ENCODE results near the gene OR2M2. TPM values are rescaled to one million over a fixed set of nuclear protein-coding genes. Genes with fewer than 3 reads are reported as not detected.

The OR2M2 gene
- total RNA-seq = not detected in 3 replicates

- Mint-ChIP-seq H3K27me3 (ENCODE audit: low read depth) (no peaks in the 10 kb centered on the region), H3K36me3 (no peaks in the 10 kb centered on the region), H3K4me3 (no peak within 1 kb of the TSS), H3K27ac (no peak within 1 kb of the TSS), H3K4me1 (no peaks in the 10 kb centered on the region), H3K9me3 (peaks cover 40% of the 10 kb centered on the region)
- no peak for DNase-seq (ENCODE audit: low spot score in 2 of 2, unreplicated experiment in 2 of 2)
- TF ChIP-seq, protein P1, sequence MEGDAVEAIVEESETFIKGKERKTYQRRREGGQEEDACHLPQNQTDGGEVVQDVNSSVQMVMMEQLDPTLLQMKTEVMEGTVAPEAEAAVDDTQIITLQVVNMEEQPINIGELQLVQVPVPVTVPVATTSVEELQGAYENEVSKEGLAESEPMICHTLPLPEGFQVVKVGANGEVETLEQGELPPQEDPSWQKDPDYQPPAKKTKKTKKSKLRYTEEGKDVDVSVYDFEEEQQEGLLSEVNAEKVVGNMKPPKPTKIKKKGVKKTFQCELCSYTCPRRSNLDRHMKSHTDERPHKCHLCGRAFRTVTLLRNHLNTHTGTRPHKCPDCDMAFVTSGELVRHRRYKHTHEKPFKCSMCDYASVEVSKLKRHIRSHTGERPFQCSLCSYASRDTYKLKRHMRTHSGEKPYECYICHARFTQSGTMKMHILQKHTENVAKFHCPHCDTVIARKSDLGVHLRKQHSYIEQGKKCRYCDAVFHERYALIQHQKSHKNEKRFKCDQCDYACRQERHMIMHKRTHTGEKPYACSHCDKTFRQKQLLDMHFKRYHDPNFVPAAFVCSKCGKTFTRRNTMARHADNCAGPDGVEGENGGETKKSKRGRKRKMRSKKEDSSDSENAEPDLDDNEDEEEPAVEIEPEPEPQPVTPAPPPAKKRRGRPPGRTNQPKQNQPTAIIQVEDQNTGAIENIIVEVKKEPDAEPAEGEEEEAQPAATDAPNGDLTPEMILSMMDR (IDR thresholded peaks at IDR 0.05; ENCODE audit: unreplicated experiment) = no peak
These were observed at the start of gene OR2M2 for GRCh38 chr1:248174521-248174920. Gene OR2M2 (plus strand): TSS chr1:248174821. CDS start chr1:248179986, 5,165 bp downstream.

GRCh38 chr1:248127653-248128052 lies 47.0 kb upstream of the OR2M2 start:
- TF ChIP-seq, protein P1 (IDR thresholded peaks at IDR 0.05; ENCODE audit: unreplicated experiment) = no peak
- Mint-ChIP-seq H3K27ac (no peak overlapping the region), H3K27me3 (ENCODE audit: low read depth) (no peaks in the 10 kb centered on the region), H3K4me1 (no peaks in the 10 kb centered on the region), H3K9me3 (peaks cover 77% of the 10 kb centered on the region), H3K4me3 (no peak overlapping the region), H3K36me3 (no peaks in the 10 kb centered on the region)
- DNase-seq (ENCODE audit: low spot score in 2 of 2, unreplicated experiment in 2 of 2) = no peak

DNA sequence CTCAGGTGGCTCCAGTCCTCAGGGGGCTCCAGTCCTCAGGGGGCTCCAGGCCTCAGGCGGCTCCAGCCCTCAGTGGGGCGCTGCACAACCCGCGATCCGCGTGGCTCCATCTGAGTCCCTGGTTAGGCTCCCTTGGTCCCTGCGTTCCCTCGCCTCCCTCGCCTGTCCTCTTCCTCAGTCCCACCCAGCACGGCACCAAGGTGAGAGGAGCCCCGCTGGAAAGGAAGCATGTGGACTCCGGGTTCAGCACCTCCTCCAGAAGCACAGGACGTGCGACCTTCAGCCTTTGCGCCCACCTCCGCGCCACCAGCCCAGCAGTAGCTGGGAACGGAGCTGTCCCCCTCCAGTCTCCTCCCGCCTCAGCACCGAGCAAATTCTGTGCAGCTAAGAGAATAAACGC lies 37.8 kb upstream of the OR2M2 start:
- no peak for DNase-seq (ENCODE audit: low spot score in 2 of 2, unreplicated experiment in 2 of 2)
- no peaks in the 10 kb centered on the region for H3K27me3 Mint-ChIP-seq (ENCODE audit: low read depth)
- H3K36me3 Mint-ChIP-seq = peaks cover 1% of the 10 kb centered on the region
- H3K27ac Mint-ChIP-seq = no peak overlapping the region
- H3K9me3 Mint-ChIP-seq = peaks cover 80% of the 10 kb centered on the region
- no peak overlapping the region for H3K4me3 Mint-ChIP-seq
- TF ChIP-seq, protein P1 (IDR thresholded peaks at IDR 0.05; ENCODE audit: unreplicated experiment) = no peak
- no peaks in the 10 kb centered on the region for H3K4me1 Mint-ChIP-seq

DNA sequence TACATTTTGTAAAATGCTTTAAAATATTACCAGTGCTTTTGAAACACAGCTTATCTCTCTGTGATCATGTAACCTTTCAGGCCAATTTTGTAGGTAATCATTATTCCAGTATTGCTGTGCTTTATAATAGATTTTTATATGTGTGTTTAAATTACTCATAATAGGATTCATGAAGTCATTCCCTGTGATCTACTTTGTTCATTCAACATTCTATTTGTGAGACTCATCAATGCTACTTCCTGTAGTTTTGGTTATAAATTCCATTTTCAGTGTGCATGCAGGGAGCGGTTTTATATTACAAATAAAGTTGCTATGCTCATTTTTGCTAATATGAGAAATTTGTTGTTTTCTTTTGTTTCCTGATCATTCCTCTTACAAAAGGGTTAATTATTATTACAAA lies 33.8 kb upstream of the OR2M2 start:
- H3K4me1 Mint-ChIP-seq = no peaks in the 10 kb centered on the region
- H3K27ac Mint-ChIP-seq = no peak overlapping the region
- no peak overlapping the region for H3K4me3 Mint-ChIP-seq
- no peaks in the 10 kb centered on the region for H3K27me3 Mint-ChIP-seq (ENCODE audit: low read depth)
- H3K9me3 Mint-ChIP-seq = peaks cover 82% of the 10 kb centered on the region
- H3K36me3 Mint-ChIP-seq = peaks cover 1% of the 10 kb centered on the region
- TF ChIP-seq, protein P1 (IDR thresholded peaks at IDR 0.05; ENCODE audit: unreplicated experiment) = no peak
- no peak for DNase-seq (ENCODE audit: low spot score in 2 of 2, unreplicated experiment in 2 of 2)

GRCh38 chr1:248143311-248143710 lies 31.3 kb upstream of the OR2M2 start:
- H3K9me3 Mint-ChIP-seq = peaks cover 86% of the 10 kb centered on the region
- H3K36me3 Mint-ChIP-seq = peaks cover 1% of the 10 kb centered on the region

More at GRCh38 chr1:248143311-248143710, 31.3 kb upstream of the OR2M2 start:
- H3K4me3 Mint-ChIP-seq = no peak overlapping the region
- H3K27me3 Mint-ChIP-seq (ENCODE audit: low read depth) = no peaks in the 10 kb centered on the region
- no peaks in the 10 kb centered on the region for H3K4me1 Mint-ChIP-seq
- no peak for DNase-seq (ENCODE audit: low spot score in 2 of 2, unreplicated experiment in 2 of 2)
- H3K27ac Mint-ChIP-seq = no peak overlapping the region
- TF ChIP-seq, protein P1 (IDR thresholded peaks at IDR 0.05; ENCODE audit: unreplicated experiment) = no peak
